ENCODE results near the gene PHACTR4. TPM values are rescaled to one million over a fixed set of nuclear protein-coding genes. Genes with fewer than 3 reads are reported as not detected.
"Not testable (repeated sequence)": the region's sequence is repeated elsewhere in the genome, so short reads cannot be mapped to it uniquely, and the experiment has no call there.

Gene PHACTR4
- total and polyA plus RNA-seq, 2 experiments from 2014 or later, result 35.4 to 47.1 TPM

GRCh38 chr1:28376195-28376594, 6.7 kb downstream of the PHACTR4 start:
- not testable (repeated sequence) for H3K4me2 ChIP-seq; H3K27ac Mint-ChIP-seq; H3K4me3 ChIP-seq; H3K36me3 ChIP-seq (ENCODE audit: insufficient read depth); DNase-seq (ENCODE audit: low spot score); H3K9me2 ChIP-seq (ENCODE audit: insufficient read depth); H3F3A ChIP-seq (replicated peaks; ENCODE audit: low read depth); H3K4me3 Mint-ChIP-seq; H3K27me3 ChIP-seq (ENCODE audit: insufficient read depth); H3K4me1 ChIP-seq (ENCODE audit: insufficient read depth); H3K27ac ChIP-seq (ENCODE audit: low read depth); H2AFZ ChIP-seq; H3K9me3 Mint-ChIP-seq; H3K4me1 Mint-ChIP-seq; H3K27me3 Mint-ChIP-seq (ENCODE audit: insufficient read depth, low read depth, poor library complexity); ATAC-seq
- H3K36me3 Mint-ChIP-seq (ENCODE audit: low read depth), result peaks cover 24% of the 10 kb centered on the region
- H4K20me1 ChIP-seq (replicated peaks; ENCODE audit: insufficient read depth), result peaks cover 28% of the 10 kb centered on the region
- H3K79me2 ChIP-seq (replicated peaks; ENCODE audit: insufficient read depth), result peaks cover 96% of the 10 kb centered on the region

GRCh38 chr1:28378906-28379305, 9.4 kb downstream of the PHACTR4 start:
- Histone ChIP-seq H3F3A (replicated peaks; ENCODE audit: low read depth) (no peaks in the 10 kb centered on the region), H3K36me3 (ENCODE audit: insufficient read depth) (peaks cover 3% of the 10 kb centered on the region; the same call in 1 of the 2 replicates), H4K20me1 (replicated peaks; ENCODE audit: insufficient read depth) (peaks cover 32% of the 10 kb centered on the region), H3K4me3 (no peak overlapping the region), H3K4me2 (no peak overlapping the region), H3K27me3 (ENCODE audit: insufficient read depth) (no peaks in the 10 kb centered on the region), H3K79me2 (replicated peaks; ENCODE audit: insufficient read depth) (peaks cover 96% of the 10 kb centered on the region), H3K27ac (ENCODE audit: low read depth) (no peak overlapping the region), H3K4me1 (ENCODE audit: insufficient read depth) (no peaks in the 10 kb centered on the region), H3K9me2 (ENCODE audit: insufficient read depth) (no peaks in the 10 kb centered on the region), H2AFZ (no peak overlapping the region)
- H3K9me3 Mint-ChIP-seq, result no peaks in the 10 kb centered on the region
- H3K27me3 Mint-ChIP-seq (ENCODE audit: insufficient read depth, low read depth, poor library complexity), result peaks cover 3% of the 10 kb centered on the region
- peaks cover 2% of the 10 kb centered on the region; the same call in 2 of the 3 replicates for H3K4me1 Mint-ChIP-seq
- H3K4me3 Mint-ChIP-seq, result no peak overlapping the region
- ATAC-seq, result no peak
- DNase-seq (ENCODE audit: low spot score), result no peak
- H3K36me3 Mint-ChIP-seq (ENCODE audit: low read depth), result peaks cover 25% of the 10 kb centered on the region
- no peak overlapping the region for H3K27ac Mint-ChIP-seq
- TF ChIP-seq JUNB (IDR thresholded peaks at IDR 0.05; ENCODE audit: unreplicated experiment) (no peak), NANOG (IDR thresholded peaks at IDR 0.05; ENCODE audit: borderline replicate concordance) (no peak), POLR2AphosphoS5 (IDR thresholded peaks at IDR 0.05; ENCODE audit: low read depth) (no peak), ZNF331 (CRISPR knock-in tag; IDR thresholded peaks at IDR 0.05; ENCODE audit: low read depth) (no peak), CTCF (conservative IDR thresholded peaks at IDR 0.05; ENCODE audit: low read depth in 2 of 2) (no peak), EZH2 (IDR thresholded peaks at IDR 0.05; ENCODE audit: low read depth, unreplicated experiment) (no peak), EZH2phosphoT487 (IDR thresholded peaks at IDR 0.05; ENCODE audit: unreplicated experiment) (no peak), ZNF114 (CRISPR knock-in tag; IDR thresholded peaks at IDR 0.05) (no peak)
- TF ChIP-seq, protein P1, sequence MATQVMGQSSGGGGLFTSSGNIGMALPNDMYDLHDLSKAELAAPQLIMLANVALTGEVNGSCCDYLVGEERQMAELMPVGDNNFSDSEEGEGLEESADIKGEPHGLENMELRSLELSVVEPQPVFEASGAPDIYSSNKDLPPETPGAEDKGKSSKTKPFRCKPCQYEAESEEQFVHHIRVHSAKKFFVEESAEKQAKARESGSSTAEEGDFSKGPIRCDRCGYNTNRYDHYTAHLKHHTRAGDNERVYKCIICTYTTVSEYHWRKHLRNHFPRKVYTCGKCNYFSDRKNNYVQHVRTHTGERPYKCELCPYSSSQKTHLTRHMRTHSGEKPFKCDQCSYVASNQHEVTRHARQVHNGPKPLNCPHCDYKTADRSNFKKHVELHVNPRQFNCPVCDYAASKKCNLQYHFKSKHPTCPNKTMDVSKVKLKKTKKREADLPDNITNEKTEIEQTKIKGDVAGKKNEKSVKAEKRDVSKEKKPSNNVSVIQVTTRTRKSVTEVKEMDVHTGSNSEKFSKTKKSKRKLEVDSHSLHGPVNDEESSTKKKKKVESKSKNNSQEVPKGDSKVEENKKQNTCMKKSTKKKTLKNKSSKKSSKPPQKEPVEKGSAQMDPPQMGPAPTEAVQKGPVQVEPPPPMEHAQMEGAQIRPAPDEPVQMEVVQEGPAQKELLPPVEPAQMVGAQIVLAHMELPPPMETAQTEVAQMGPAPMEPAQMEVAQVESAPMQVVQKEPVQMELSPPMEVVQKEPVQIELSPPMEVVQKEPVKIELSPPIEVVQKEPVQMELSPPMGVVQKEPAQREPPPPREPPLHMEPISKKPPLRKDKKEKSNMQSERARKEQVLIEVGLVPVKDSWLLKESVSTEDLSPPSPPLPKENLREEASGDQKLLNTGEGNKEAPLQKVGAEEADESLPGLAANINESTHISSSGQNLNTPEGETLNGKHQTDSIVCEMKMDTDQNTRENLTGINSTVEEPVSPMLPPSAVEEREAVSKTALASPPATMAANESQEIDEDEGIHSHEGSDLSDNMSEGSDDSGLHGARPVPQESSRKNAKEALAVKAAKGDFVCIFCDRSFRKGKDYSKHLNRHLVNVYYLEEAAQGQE (IDR thresholded peaks at IDR 0.05; ENCODE audit: unreplicated experiment), result no peak
- TF ChIP-seq, protein P2, sequence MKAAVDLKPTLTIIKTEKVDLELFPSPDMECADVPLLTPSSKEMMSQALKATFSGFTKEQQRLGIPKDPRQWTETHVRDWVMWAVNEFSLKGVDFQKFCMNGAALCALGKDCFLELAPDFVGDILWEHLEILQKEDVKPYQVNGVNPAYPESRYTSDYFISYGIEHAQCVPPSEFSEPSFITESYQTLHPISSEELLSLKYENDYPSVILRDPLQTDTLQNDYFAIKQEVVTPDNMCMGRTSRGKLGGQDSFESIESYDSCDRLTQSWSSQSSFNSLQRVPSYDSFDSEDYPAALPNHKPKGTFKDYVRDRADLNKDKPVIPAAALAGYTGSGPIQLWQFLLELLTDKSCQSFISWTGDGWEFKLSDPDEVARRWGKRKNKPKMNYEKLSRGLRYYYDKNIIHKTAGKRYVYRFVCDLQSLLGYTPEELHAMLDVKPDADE (IDR thresholded peaks at IDR 0.05), result no peak

Data from GM23338 (cell line).